K562 (cell line): ENCODE measurements around the gene SH3BGRL2. TPM values are rescaled to one million over a fixed set of nuclear protein-coding genes. Genes with fewer than 3 reads are reported as not detected.

Source experiments
- CSDE1 ChIP-seq, 2 experiments: fragments of 450-650 bp; IDR thresholded peaks; 2 replicates each; pipeline ENCODE4 v1.6.1; 2016; ENCODE audit warnings: mild to moderate bottlenecking in 1 of 2
- DDX20 ChIP-seq: fragments of 450-650 bp; IDR thresholded peaks from 2 replicates; pipeline ENCODE4 v1.6.1; 2016; ENCODE audit warnings: missing genetic modification characterization, low read depth, mild to moderate bottlenecking, missing compliant biosample characterization, moderate library complexity
- ELF2 ChIP-seq: fragments of 250-450 bp; sonication (Bioruptor Pico); IDR thresholded peaks from 2 replicates; pipeline ENCODE4 v1.5.0; 2021; ENCODE audit warnings: mild to moderate bottlenecking
- HMGN3 ChIP-seq: IDR thresholded peaks from 2 replicates; pipeline ENCODE4 v1.6.1; 2011; ENCODE audit warnings: borderline replicate concordance, low read depth, mild to moderate bottlenecking, mixed read lengths, low read length; ENCODE audit not compliant: insufficient read length; ENCODE audit errors: extremely low read depth
- ILF3 ChIP-seq: fragments of 450-650 bp; IDR thresholded peaks from 2 replicates; pipeline ENCODE4 v1.6.1; 2018; ENCODE audit warnings: antibody characterized with exemption, mild to moderate bottlenecking, moderate library complexity, borderline replicate concordance
- KAT7 ChIP-seq: sonication (generic); formaldehyde crosslinking; IDR thresholded peaks from 2 replicates; pipeline ENCODE4 v1.8.0; 2022; ENCODE audit warnings: missing genetic modification reagents, mild to moderate bottlenecking, borderline replicate concordance
- KDM1A ChIP-seq, 2 experiments: fragments of 450-650 bp; IDR thresholded peaks; 2 replicates each; pipeline ENCODE4 v1.6.1; 2016; ENCODE audit warnings: mild to moderate bottlenecking in 2 of 2
- MYNN ChIP-seq, 2 experiments: sonication (generic); formaldehyde crosslinking in 1 of 2; IDR thresholded peaks; 2 replicates each; pipeline versions ENCODE4 v1.5.0 to v1.6.1; 2016 to 2020; ENCODE audit warnings: antibody characterized with exemption in 1 of 2, missing genetic modification reagents in 1 of 2
- PHTF2 ChIP-seq: fragments of 250-450 bp; sonication (Bioruptor Pico); IDR thresholded peaks from 2 replicates; pipeline ENCODE4 v1.5.0; 2021; ENCODE audit warnings: mild to moderate bottlenecking
- SP1 ChIP-seq: sonication (generic); formaldehyde crosslinking; IDR thresholded peaks from 2 replicates; pipeline ENCODE4 v1.8.1; 2022; ENCODE audit warnings: mild to moderate bottlenecking, missing genetic modification reagents
- ZNF124 ChIP-seq: sonication (generic); formaldehyde crosslinking; IDR thresholded peaks from 2 replicates; pipeline ENCODE4 v1.8.1; 2022; ENCODE audit warnings: missing genetic modification reagents
- polyA plus RNA-seq, 8 experiments: library from polyadenylated mRNA; depleted of rRNA in 4 of 8; stranded (reverse) in 5 of 8; unstranded in 3 of 8; fragments of >200 nt; fragmentation: Nextera tagmentation in 2 of 8; fragmentation: Illumina TruSeq in 1 of 8; extraction: Ambion mirVana in 2 of 8; extraction: Trizol in 1 of 8; gene quantifications; 2 replicates each; pipeline versions ENCODE4 v1.2.1 to v1.2.3, GENCODE V29; 2011 to 2014; ENCODE audit warnings: inconsistent platforms in 1 of 8, missing spikeins in 1 of 8
- total RNA-seq, 7 experiments: library from RNA; depleted of rRNA in 6 of 7; stranded (reverse); fragments of >200 nt in 6 of 7; fragmentation: Illumina TruSeq in 2 of 7; extraction: Trizol in 2 of 7; gene quantifications; 2 replicates each; pipeline versions ENCODE4 v1.2.1 to v1.2.3, GENCODE V29; 2011 to 2021; ENCODE audit warnings: low replicate concordance in 1 of 7
- TF ChIP-seq, protein P1 (sequence below): fragments of 250-450 bp; sonication (Bioruptor Pico); IDR thresholded peaks from 2 replicates; pipeline ENCODE4 v1.8.0; 2022; ENCODE audit warnings: moderate library complexity, mild to moderate bottlenecking, inconsistent platforms
- TF ChIP-seq, protein P2 (sequence below): fragments of 450-650 bp; formaldehyde crosslinking; conservative IDR thresholded peaks from 2 replicates; pipeline ENCODE4 v1.4.0; 2022; ENCODE audit warnings: mild to moderate bottlenecking, missing genetic modification characterization
- TF ChIP-seq, protein P3 (sequence below): sonication (generic); formaldehyde crosslinking; IDR thresholded peaks from 2 replicates; pipeline ENCODE4 v1.8.0; 2022; ENCODE audit warnings: mild to moderate bottlenecking, missing genetic modification reagents, borderline replicate concordance
- TF ChIP-seq, protein P4 (sequence below): fragments of 450-650 bp; formaldehyde crosslinking; IDR thresholded peaks from 2 replicates; pipeline ENCODE4 v1.4.0; 2020; ENCODE audit warnings: mild to moderate bottlenecking, mixed read lengths
- TF ChIP-seq, protein P5 (sequence below), 2 experiments: fragments of 450-650 bp; IDR thresholded peaks; 2 replicates each; pipeline ENCODE4 v1.6.1; 2018; ENCODE audit warnings: mild to moderate bottlenecking in 2 of 2, low read depth in 1 of 2; ENCODE audit not compliant: partially characterized antibody in 2 of 2
- TF ChIP-seq, protein P6 (sequence below): IDR thresholded peaks from 3 replicates; pipeline ENCODE4 v1.6.1; 2011; ENCODE audit warnings: borderline replicate concordance, mild to moderate bottlenecking; ENCODE audit not compliant: insufficient read length, insufficient read depth

The SH3BGRL2 gene
- total and polyA plus RNA-seq, 9 of the 15 experiments (the other 6 are each of a cell fraction or from before 2014, with no cell fraction given): 4.4 to 12.1 (median 7.3) TPM

DNA sequence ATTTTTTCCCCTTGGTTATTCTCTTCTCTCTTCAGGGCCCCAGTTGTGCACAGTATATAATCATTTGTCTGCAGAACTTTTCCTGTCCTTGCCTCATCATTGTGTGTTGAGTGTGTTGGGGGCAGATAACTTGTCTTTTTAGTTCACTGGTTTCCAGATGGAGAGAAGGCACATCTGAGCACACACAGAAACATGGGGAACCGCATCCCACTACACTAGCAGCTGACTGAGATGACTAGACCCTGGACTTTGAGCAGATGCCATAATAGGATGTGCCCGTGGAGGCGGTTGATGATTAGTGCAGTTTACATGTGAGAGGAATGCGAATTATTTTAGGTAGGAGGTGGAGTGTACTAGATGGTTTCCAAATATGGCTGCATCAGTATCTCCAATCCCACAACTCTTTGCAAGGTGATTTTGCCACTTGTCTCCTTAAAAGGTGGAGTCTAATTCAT is 26.5 kb upstream of the SH3BGRL2 start (continued):
- TF ChIP-seq, protein P1, sequence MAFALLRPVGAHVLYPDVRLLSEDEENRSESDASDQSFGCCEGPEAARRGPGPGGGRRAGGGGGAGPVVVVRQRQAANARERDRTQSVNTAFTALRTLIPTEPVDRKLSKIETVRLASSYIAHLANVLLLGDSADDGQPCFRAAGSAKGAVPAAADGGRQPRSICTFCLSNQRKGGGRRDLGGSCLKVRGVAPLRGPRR (CRISPR knock-in tag): no peak
- TF ChIP-seq HMGN3: no peak
- TF ChIP-seq, protein P2, sequence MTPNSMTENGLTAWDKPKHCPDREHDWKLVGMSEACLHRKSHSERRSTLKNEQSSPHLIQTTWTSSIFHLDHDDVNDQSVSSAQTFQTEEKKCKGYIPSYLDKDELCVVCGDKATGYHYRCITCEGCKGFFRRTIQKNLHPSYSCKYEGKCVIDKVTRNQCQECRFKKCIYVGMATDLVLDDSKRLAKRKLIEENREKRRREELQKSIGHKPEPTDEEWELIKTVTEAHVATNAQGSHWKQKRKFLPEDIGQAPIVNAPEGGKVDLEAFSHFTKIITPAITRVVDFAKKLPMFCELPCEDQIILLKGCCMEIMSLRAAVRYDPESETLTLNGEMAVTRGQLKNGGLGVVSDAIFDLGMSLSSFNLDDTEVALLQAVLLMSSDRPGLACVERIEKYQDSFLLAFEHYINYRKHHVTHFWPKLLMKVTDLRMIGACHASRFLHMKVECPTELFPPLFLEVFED (CRISPR knock-in tag): no peak
- TF ChIP-seq KDM1A (IDR thresholded peaks at IDR 0.05): peak; percentile 47 to 59; a peak in 3 of 4 replicates
- TF ChIP-seq, protein P3, sequence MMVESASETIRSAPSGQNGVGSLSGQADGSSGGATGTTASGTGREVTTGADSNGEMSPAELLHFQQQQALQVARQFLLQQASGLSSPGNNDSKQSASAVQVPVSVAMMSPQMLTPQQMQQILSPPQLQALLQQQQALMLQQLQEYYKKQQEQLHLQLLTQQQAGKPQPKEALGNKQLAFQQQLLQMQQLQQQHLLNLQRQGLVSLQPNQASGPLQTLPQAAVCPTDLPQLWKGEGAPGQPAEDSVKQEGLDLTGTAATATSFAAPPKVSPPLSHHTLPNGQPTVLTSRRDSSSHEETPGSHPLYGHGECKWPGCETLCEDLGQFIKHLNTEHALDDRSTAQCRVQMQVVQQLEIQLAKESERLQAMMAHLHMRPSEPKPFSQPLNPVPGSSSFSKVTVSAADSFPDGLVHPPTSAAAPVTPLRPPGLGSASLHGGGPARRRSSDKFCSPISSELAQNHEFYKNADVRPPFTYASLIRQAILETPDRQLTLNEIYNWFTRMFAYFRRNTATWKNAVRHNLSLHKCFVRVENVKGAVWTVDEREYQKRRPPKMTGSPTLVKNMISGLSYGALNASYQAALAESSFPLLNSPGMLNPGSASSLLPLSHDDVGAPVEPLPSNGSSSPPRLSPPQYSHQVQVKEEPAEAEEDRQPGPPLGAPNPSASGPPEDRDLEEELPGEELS: no peak
- no peak for TF ChIP-seq KAT7 (CRISPR knock-in tag)
- no peak for TF ChIP-seq DDX20 (tag)
- TF ChIP-seq SP1: peak; percentile 58; the same call in 1 of the 2 replicates
- peak; percentile 64; the same call in 1 of the 2 replicates for TF ChIP-seq MYNN (IDR thresholded peaks at IDR 0.05)
- no peak for TF ChIP-seq MYNN (CRISPR knock-in tag; IDR thresholded peaks at IDR 0.05)
- TF ChIP-seq ILF3: no peak
- TF ChIP-seq ELF2 (CRISPR knock-in tag): no peak
- TF ChIP-seq, protein P4, sequence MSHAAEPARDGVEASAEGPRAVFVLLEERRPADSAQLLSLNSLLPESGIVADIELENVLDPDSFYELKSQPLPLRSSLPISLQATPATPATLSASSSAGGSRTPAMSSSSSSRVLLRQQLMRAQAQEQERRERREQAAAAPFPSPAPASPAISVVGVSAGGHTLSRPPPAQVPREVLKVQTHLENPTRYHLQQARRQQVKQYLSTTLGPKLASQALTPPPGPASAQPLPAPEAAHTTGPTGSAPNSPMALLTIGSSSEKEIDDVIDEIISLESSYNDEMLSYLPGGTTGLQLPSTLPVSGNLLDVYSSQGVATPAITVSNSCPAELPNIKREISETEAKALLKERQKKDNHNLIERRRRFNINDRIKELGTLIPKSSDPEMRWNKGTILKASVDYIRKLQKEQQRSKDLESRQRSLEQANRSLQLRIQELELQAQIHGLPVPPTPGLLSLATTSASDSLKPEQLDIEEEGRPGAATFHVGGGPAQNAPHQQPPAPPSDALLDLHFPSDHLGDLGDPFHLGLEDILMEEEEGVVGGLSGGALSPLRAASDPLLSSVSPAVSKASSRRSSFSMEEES (CRISPR knock-in tag): no peak
- no peak for TF ChIP-seq PHTF2 (CRISPR knock-in tag)
- TF ChIP-seq, protein P5, sequence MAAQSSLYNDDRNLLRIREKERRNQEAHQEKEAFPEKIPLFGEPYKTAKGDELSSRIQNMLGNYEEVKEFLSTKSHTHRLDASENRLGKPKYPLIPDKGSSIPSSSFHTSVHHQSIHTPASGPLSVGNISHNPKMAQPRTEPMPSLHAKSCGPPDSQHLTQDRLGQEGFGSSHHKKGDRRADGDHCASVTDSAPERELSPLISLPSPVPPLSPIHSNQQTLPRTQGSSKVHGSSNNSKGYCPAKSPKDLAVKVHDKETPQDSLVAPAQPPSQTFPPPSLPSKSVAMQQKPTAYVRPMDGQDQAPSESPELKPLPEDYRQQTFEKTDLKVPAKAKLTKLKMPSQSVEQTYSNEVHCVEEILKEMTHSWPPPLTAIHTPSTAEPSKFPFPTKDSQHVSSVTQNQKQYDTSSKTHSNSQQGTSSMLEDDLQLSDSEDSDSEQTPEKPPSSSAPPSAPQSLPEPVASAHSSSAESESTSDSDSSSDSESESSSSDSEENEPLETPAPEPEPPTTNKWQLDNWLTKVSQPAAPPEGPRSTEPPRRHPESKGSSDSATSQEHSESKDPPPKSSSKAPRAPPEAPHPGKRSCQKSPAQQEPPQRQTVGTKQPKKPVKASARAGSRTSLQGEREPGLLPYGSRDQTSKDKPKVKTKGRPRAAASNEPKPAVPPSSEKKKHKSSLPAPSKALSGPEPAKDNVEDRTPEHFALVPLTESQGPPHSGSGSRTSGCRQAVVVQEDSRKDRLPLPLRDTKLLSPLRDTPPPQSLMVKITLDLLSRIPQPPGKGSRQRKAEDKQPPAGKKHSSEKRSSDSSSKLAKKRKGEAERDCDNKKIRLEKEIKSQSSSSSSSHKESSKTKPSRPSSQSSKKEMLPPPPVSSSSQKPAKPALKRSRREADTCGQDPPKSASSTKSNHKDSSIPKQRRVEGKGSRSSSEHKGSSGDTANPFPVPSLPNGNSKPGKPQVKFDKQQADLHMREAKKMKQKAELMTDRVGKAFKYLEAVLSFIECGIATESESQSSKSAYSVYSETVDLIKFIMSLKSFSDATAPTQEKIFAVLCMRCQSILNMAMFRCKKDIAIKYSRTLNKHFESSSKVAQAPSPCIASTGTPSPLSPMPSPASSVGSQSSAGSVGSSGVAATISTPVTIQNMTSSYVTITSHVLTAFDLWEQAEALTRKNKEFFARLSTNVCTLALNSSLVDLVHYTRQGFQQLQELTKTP (IDR thresholded peaks at IDR 0.05; ENCODE audit: low read depth in 1 of 2, partially characterized antibody in 2 of 2): peak in 1 of 2 experiments; percentile 58
- TF ChIP-seq ZNF124 (CRISPR knock-in tag): no peak
- TF ChIP-seq, protein P6, sequence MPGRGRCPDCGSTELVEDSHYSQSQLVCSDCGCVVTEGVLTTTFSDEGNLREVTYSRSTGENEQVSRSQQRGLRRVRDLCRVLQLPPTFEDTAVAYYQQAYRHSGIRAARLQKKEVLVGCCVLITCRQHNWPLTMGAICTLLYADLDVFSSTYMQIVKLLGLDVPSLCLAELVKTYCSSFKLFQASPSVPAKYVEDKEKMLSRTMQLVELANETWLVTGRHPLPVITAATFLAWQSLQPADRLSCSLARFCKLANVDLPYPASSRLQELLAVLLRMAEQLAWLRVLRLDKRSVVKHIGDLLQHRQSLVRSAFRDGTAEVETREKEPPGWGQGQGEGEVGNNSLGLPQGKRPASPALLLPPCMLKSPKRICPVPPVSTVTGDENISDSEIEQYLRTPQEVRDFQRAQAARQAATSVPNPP: no peak
- no peak for TF ChIP-seq CSDE1 (IDR thresholded peaks at IDR 0.05)
